Heart left ventricle (tissue), 13 donors: Measurements from ENCODE around the gene UVSSA.

Experiments
- POLR2A ChIP-seq, 2 donors: fragments of 450-650 bp; IDR thresholded peaks; one replicate each; pipeline ENCODE4 v1.6.1; 2017; ENCODE audit warnings: antibody characterized with exemption in 2 of 2, mild to moderate bottlenecking in 2 of 2, moderate library complexity in 2 of 2
- TF ChIP-seq, protein P1 (sequence below), 12 donors: fragments of 200-600 bp; sonication (generic) in 4 of 12; IDR thresholded peaks; one replicate each; pipeline versions ENCODE4 v1.5.0 to v1.8.0; 2018 to 2022; ENCODE audit warnings: antibody characterized with exemption in 12 of 12, mild to moderate bottlenecking in 5 of 12
- donor health status: ischemic (EF 13 %, LVEDD 7.1; RV severe dilation, severe dysfunction).
- donor health status: DM: no; HTN: yes; CAD: no.
- donor health status: DM: no; HTN: no; CAD: no.
- donor health status: ischemic (EF 25% LVEDD 6.9; RV normal size, moderate dysfunction).
- donor health status: ischemic (EF 25% LVEDD 5.7; RV mildly dilated, moderate dysfunction).
- donor health status: ischemic (EF 35%, LVEDD 5.7; RV mildly dilated, moderate dysfunction).
- donor health status: nonischemic (EF 11% LVEDD 7.7; RV severe dilation, severe dysfunction).
- donor health status: DM: yes; HTN: yes; CAD: no.
- donor health status: PGD.
- donor health status: ischemic (EF 29% LVEDD 5.4; RV normal size, mild dysfunction).
- donor health status: nonischemic (EF 23%, LVEDD 6.1; RV moderate dilation, normal function).

- TF ChIP-seq, protein P1, sequence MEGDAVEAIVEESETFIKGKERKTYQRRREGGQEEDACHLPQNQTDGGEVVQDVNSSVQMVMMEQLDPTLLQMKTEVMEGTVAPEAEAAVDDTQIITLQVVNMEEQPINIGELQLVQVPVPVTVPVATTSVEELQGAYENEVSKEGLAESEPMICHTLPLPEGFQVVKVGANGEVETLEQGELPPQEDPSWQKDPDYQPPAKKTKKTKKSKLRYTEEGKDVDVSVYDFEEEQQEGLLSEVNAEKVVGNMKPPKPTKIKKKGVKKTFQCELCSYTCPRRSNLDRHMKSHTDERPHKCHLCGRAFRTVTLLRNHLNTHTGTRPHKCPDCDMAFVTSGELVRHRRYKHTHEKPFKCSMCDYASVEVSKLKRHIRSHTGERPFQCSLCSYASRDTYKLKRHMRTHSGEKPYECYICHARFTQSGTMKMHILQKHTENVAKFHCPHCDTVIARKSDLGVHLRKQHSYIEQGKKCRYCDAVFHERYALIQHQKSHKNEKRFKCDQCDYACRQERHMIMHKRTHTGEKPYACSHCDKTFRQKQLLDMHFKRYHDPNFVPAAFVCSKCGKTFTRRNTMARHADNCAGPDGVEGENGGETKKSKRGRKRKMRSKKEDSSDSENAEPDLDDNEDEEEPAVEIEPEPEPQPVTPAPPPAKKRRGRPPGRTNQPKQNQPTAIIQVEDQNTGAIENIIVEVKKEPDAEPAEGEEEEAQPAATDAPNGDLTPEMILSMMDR (IDR thresholded peaks at IDR 0.05), result no peak
- no peak for TF ChIP-seq POLR2A (IDR thresholded peaks at IDR 0.05)
These were observed 48.5 kb upstream of the UVSSA start for GRCh38 chr4:1298461-1298860.
